Body of pancreas (tissue), 4 donors: ENCODE measurements around the gene MBP. TPM values are rescaled to one million over a fixed set of nuclear protein-coding genes. Genes with fewer than 3 reads are reported as not detected.

ENCODE experiments used
- ATAC-seq: fragments of 150-250 bp; one replicate; pipeline ENCODE4 v1.9.1; 2016
- DNase-seq, 4 donors: peaks; one replicate each; pipeline ENCODE4 v3.0.0-alpha.2; 2019
- H3K27ac ChIP-seq, 4 donors: fragments of 200-600 bp; sonication (generic); 1 replicate in 3 of 4; 2 replicates in 1 of 4; pipeline versions ENCODE4 v1.5.1 to v1.6.1; 2016 to 2019; ENCODE audit warnings: mild to moderate bottlenecking in 1 of 4, mixed read lengths in 1 of 4, moderate library complexity in 1 of 4
- H3K27me3 ChIP-seq, 2 donors: fragments of 200-600 bp; sonication (generic); one replicate each; pipeline ENCODE4 v1.6.0; 2016; ENCODE audit warnings: mild to moderate bottlenecking in 1 of 2
- H3K36me3 ChIP-seq, 2 donors: fragments of 200-600 bp; sonication (generic); replicated peaks in 1 of 2; 2 replicates each; pipeline ENCODE4 v1.5.1; 2016; ENCODE audit warnings: low read depth in 2 of 2; ENCODE audit not compliant: insufficient read depth in 1 of 2
- H3K4me1 ChIP-seq: fragments of 200-600 bp; sonication (generic); one replicate; pipeline ENCODE4 v1.6.0; 2016
- H3K4me3 ChIP-seq, 2 donors: fragments of 200-600 bp; sonication (generic); 1 replicate in 1 of 2; 2 replicates in 1 of 2; pipeline ENCODE4 v1.5.1; 2016 to 2019
- H3K9me3 ChIP-seq, 3 donors: fragments of 200-600 bp; sonication (generic); 1 replicate in 2 of 3; 2 replicates in 1 of 3; pipeline ENCODE4 v1.5.1; 2016
- POLR2A ChIP-seq, 3 donors: fragments of 450-650 bp; IDR thresholded peaks; one replicate each; pipeline ENCODE4 v1.6.1; 2016; ENCODE audit warnings: antibody characterized with exemption in 3 of 3, mild to moderate bottlenecking in 2 of 3
- WGBS, 2 donors: methylation state at CpG; one replicate each; pipeline ENCODE4 v1.1.5; 2017; 5-methylcytosine and 5-hydroxymethylcytosine counted together
- intact Hi-C: fragments of 100-400 bp; cut with DNase I; formaldehyde crosslinking; loops from one replicate; pipeline ENCODE4 v1.15.1; 2023
- total RNA-seq, 2 donors: library from RNA; depleted of rRNA; stranded (reverse); fragments of >200 nt; gene quantifications; one replicate each; pipeline ENCODE4 v1.1.0, GENCODE V29; 2016
- TF ChIP-seq, protein P1 (sequence below), 7 experiments: fragments of 450-650 bp in 4 of 7; fragments of 200-600 bp in 3 of 7; sonication (generic) in 3 of 7; IDR thresholded peaks; one replicate each; pipeline ENCODE4 v1.5.1; 2016 to 2019; ENCODE audit warnings: antibody characterized with exemption in 7 of 7

Gene MBP
- total RNA-seq, 2 donors from 2014 or later = 17.4 to 24.4 TPM

DNA sequence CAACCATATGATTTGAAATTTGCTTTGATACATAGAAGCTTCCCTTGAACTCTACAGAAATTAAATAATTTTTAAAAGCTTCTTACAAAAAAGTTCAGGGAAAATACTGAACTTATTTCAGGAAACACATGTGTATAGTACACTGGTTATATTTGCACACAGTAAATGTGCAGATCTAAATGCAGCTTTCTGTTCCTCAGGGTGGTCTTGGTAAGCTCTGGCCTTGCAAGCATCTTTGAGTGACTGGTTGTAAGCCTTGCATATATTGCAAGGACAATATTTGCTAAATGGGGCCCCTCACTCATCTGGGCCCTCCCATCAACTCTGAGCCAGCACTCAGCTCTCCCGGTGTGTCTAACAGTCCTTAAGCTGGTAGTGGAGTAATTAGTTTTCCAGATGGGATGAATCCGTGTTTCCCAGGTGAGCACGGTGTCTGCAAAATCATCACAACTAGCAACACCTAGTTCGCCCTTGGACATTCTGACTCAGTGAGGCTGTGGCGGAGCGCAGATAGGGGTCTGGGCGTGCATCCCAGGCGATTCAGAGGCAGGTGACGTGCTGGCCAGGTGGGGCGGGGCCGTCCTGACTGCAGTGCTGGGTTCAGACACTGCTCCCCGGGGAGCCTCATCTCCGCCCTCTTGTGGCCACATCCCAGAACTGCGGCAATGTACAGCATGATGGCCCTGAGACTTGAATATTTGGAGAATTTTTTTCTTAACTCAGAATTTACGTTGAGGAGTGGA lies 149.6 kb downstream of the MBP start:
- intact Hi-C loops = loop anchor here (10.0 kb wide), 1 partner anchor 98 kb away; no protein-coding TSS in a partner anchor
- Histone ChIP-seq H3K27me3 (no peaks in the 10 kb centered on the region), H3K9me3 (no peaks in the 10 kb centered on the region), H3K36me3 (no peaks in the 10 kb centered on the region), H3K4me1 (peaks cover 16% of the 10 kb centered on the region), H3K27ac (no peak overlapping the region), H3K4me3 (no peak overlapping the region)
- ATAC-seq = peak; percentile 88
- peak; percentile 89 to 94 (median 90) for DNase-seq
- TF ChIP-seq, protein P1, sequence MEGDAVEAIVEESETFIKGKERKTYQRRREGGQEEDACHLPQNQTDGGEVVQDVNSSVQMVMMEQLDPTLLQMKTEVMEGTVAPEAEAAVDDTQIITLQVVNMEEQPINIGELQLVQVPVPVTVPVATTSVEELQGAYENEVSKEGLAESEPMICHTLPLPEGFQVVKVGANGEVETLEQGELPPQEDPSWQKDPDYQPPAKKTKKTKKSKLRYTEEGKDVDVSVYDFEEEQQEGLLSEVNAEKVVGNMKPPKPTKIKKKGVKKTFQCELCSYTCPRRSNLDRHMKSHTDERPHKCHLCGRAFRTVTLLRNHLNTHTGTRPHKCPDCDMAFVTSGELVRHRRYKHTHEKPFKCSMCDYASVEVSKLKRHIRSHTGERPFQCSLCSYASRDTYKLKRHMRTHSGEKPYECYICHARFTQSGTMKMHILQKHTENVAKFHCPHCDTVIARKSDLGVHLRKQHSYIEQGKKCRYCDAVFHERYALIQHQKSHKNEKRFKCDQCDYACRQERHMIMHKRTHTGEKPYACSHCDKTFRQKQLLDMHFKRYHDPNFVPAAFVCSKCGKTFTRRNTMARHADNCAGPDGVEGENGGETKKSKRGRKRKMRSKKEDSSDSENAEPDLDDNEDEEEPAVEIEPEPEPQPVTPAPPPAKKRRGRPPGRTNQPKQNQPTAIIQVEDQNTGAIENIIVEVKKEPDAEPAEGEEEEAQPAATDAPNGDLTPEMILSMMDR (IDR thresholded peaks at IDR 0.05) = peak; percentile 85 to 93 (median 90)
- no peak for TF ChIP-seq POLR2A (IDR thresholded peaks at IDR 0.05)
- WGBS, 2 donors = 7% methylated on average over 9 to 15 of the region's 15 CpGs

DNA sequence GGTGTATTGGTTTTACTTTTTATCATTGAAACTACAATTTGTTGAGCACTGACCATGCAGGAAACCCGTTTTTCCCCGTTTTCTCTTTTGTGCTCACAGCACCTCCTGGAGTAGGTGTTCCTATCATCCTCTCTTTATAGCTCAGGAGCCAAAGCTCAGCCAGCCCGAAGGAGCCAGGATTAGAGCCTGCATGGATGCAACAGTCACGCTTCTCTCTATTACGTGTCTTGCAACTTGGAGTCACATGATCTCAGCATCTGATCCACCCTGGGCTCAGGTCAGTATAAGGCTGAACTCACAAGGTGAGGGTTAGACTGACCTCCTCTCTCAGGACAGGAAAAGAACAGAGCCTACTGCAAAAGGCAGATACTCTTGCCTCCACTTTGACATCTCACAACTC lies 150.5 kb downstream of the MBP start:
- Histone ChIP-seq H3K4me1 (peaks cover 26% of the 10 kb centered on the region), H3K27me3 (no peaks in the 10 kb centered on the region), H3K36me3 (no peaks in the 10 kb centered on the region), H3K27ac (no peak overlapping the region), H3K4me3 (no peak overlapping the region), H3K9me3 (no peaks in the 10 kb centered on the region)
- no peak for DNase-seq
- intact Hi-C loops = loop anchor here (10.0 kb wide), 1 partner anchor 97 kb away; no protein-coding TSS in a partner anchor
- WGBS, 2 donors = 75 to 87% methylated on average over 5 of the region's 5 CpGs
- no peak for TF ChIP-seq POLR2A (IDR thresholded peaks at IDR 0.05)
- TF ChIP-seq, protein P1 (IDR thresholded peaks at IDR 0.05) = no peak
- no peak for ATAC-seq

DNA sequence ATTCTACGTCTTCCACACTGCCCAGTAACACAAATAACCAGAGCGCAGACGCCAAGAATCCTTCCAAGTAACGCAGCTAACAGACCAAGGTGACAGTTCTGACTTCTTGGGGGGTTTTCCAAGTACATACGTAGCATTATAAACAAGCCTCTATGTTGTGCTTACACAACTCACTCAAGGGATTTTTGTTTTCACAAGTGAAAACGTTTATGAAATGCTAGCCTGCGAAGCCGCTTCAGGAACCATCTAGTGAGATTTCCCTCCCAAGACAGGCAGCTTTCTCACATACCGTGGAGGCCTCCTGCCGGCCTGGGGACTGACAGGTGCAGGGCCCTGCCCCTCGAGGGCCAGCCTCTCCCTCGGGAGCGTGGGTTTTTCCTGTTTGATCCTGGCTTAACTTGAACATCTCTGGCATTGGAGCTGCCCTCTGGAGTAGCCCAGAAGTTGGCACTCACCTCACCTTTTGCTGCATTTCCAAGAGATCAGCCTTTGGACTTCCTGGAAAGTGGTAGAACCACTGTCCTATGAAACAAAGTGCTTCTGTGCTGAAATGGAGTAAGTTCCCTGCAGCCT lies 151.1 kb downstream of the MBP start:
- TF ChIP-seq POLR2A (IDR thresholded peaks at IDR 0.05) = no peak
- TF ChIP-seq, protein P1 (IDR thresholded peaks at IDR 0.05) = no peak
- H3K27me3 ChIP-seq = no peaks in the 10 kb centered on the region
- DNase-seq (no peak), ATAC-seq (no peak)
- H3K27ac ChIP-seq = no peak overlapping the region
- no peaks in the 10 kb centered on the region for H3K9me3 ChIP-seq
- 53 to 68% methylated on average over 13 of the region's 13 CpGs for WGBS, 2 donors
- H3K36me3 ChIP-seq = no peaks in the 10 kb centered on the region
- intact Hi-C loops = loop anchor here (10.0 kb wide), 1 partner anchor 97 kb away; no protein-coding TSS in a partner anchor
- H3K4me1 ChIP-seq = peaks cover 27% of the 10 kb centered on the region
- no peak overlapping the region for H3K4me3 ChIP-seq

DNA sequence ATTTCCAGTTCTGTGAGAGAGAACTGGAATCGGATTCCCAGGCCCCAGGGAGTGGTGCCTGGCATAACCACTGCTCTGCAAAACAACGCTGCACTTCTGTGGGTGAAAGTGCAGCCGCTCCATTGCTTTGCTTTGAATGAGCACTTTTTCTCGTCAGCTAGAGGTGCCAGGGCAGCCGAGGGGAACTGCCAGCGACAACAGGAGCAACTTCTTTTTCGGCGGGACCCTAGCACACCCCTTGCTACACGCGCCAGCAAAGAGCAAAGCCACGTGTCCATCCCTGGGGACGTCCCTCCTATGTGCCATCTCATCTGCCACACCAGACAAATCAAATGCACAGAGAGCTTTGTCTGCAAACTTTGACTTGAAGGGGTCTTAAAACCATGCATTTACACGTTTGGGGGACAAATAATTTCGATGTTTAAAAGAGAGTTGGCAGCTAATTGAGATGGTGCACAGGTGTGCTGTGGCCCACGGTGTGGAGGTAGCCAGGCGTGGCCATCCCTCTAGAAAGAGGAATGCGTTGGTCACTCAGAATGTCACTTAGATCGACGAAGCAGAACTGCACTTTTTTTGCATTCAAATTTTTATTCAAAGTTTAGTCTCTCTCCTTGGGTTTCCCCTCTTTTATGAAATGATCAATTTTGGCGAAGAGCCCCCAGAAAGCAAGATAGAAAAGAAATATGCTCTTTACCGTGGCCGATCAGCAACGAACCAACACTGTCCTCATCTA lies 151.8 kb downstream of the MBP start:
- no peak for ATAC-seq
- Histone ChIP-seq H3K9me3 (no peaks in the 10 kb centered on the region), H3K4me1 (peaks cover 27% of the 10 kb centered on the region), H3K36me3 (no peaks in the 10 kb centered on the region), H3K27ac (no peak overlapping the region), H3K4me3 (no peak overlapping the region), H3K27me3 (no peaks in the 10 kb centered on the region)
- intact Hi-C loops = loop anchor here (10.0 kb wide), 1 partner anchor 96 kb away; no protein-coding TSS in a partner anchor
- WGBS, 2 donors = 77 to 81% methylated on average over 23 of the region's 23 CpGs
- DNase-seq = no peak
- TF ChIP-seq, protein P1 (IDR thresholded peaks at IDR 0.05) = no peak
